Sigmoid colon (tissue), 7 donors: Measurements from ENCODE around the gene MEFV. TPM values are rescaled to one million over a fixed set of nuclear protein-coding genes. Genes with fewer than 3 reads are reported as not detected.
A peak's percentile ranks its signal among the peaks of the same experiment; 100 is the strongest.

Source experiments
- DNase-seq: peaks from one replicate; pipeline ENCODE4 v3.0.0-alpha.2; 2019
- H3K27ac ChIP-seq, 4 donors: fragments of 200-600 bp; sonication (generic); one replicate each; pipeline ENCODE4 v1.5.1; 2016 to 2019; ENCODE audit warnings: mild to moderate bottlenecking in 1 of 4
- H3K27me3 ChIP-seq, 3 donors: fragments of 200-600 bp; sonication (generic); one replicate each; pipeline ENCODE4 v1.5.1; 2019; ENCODE audit warnings: mild to moderate bottlenecking in 1 of 3
- H3K36me3 ChIP-seq, 4 donors: fragments of 200-600 bp; sonication (generic); one replicate each; pipeline ENCODE4 v1.5.1; 2016 to 2019
- H3K4me1 ChIP-seq, 4 donors: fragments of 200-600 bp; sonication (generic); one replicate each; pipeline ENCODE4 v1.5.1; 2017 to 2019
- H3K4me3 ChIP-seq, 4 donors: fragments of 200-600 bp; sonication (generic); one replicate each; pipeline ENCODE4 v1.5.1; 2017 to 2019; ENCODE audit warnings: mild to moderate bottlenecking in 2 of 4, moderate library complexity in 1 of 4
- H3K9me3 ChIP-seq, 4 donors: fragments of 200-600 bp in 3 of 4; sonication (generic) in 3 of 4; one replicate each; pipeline versions ENCODE4 v1.5.1 to v1.6.1; 2013 to 2019
- CTCF ChIP-seq, 4 experiments: fragments of 450-650 bp in 3 of 4; fragments of 200-600 bp in 1 of 4; IDR thresholded peaks; one replicate each; pipeline ENCODE4 v1.5.1; 2016 to 2019; ENCODE audit warnings: antibody characterized with exemption in 4 of 4, mild to moderate bottlenecking in 3 of 4, moderate library complexity in 2 of 4
- EP300 ChIP-seq, 4 donors: sonication (generic); formaldehyde crosslinking; IDR thresholded peaks; one replicate each; pipeline ENCODE4 v1.6.1; 2017; ENCODE audit warnings: antibody characterized with exemption in 4 of 4
- POLR2A ChIP-seq, 2 donors: fragments of 450-650 bp; IDR thresholded peaks; one replicate each; pipeline ENCODE4 v1.6.1; 2016; ENCODE audit warnings: antibody characterized with exemption in 2 of 2, mild to moderate bottlenecking in 2 of 2, moderate library complexity in 2 of 2
- POLR2AphosphoS5 ChIP-seq, 4 donors: sonication (generic); formaldehyde crosslinking; IDR thresholded peaks; one replicate each; pipeline ENCODE4 v1.6.1; 2017; ENCODE audit warnings: antibody characterized with exemption in 4 of 4
- WGBS, 2 donors: extraction: QIAGEN DNeasy Blood & Tissue Kit; methylation state at CpG; one replicate each; pipeline ENCODE4 v1.1.7; 2013; 5-methylcytosine and 5-hydroxymethylcytosine counted together
- intact Hi-C: fragments of 100-400 bp; cut with DNase I; formaldehyde crosslinking; loops from one replicate; pipeline ENCODE4 v1.15.1; 2023
- polyA plus RNA-seq, 3 donors: library from polyadenylated mRNA; stranded (reverse); fragments of 200-250 nt; gene quantifications; one replicate each; pipeline ENCODE4 v1.2.3, GENCODE V29; 2013
- total RNA-seq, 4 donors: library from RNA; depleted of rRNA; stranded (reverse); fragments of >200 nt; gene quantifications; one replicate each; pipeline ENCODE4 v1.1.0, GENCODE V29; 2016
- donor health status: healthy with polysubstance abuse.
- donor health status: Bipolar disorder and iron deficiency.
- donor health status: healthy.

Gene MEFV
- total and polyA plus RNA-seq, 7 donors, result 0.60 to 2.9 (median 1.2) TPM

- no peaks in the 10 kb centered on the region for H3K9me3 ChIP-seq
- H3K4me3 ChIP-seq, result no peak overlapping the region
- peak; percentile 70 for DNase-seq
- H3K27ac ChIP-seq, result no peak overlapping the region
- H3K27me3 ChIP-seq, result no peaks in the 10 kb centered on the region
- intact Hi-C loops, result loop anchor here (1.0 to 5.0 kb wide), 3 partner anchors 47 to 221 kb away; partner anchors contain the start of genes TIGD7, ZNF263 and ZNF75A
- H3K36me3 ChIP-seq, result peaks cover 14 to 23% (median 17%) of the 10 kb centered on the region in 4 donors
- TF ChIP-seq POLR2A (IDR thresholded peaks at IDR 0.05), result no peak
- TF ChIP-seq CTCF (IDR thresholded peaks at IDR 0.05), result no peak
- TF ChIP-seq POLR2AphosphoS5 (IDR thresholded peaks at IDR 0.05), result no peak
- TF ChIP-seq EP300 (IDR thresholded peaks at IDR 0.05), result no peak
- WGBS, 2 donors, result 84 to 87% methylated on average over 29 of the region's 29 CpGs
- H3K4me1 ChIP-seq, result peaks cover 0 to 15% (median 13%) of the 10 kb centered on the region in 4 donors
Measured at GRCh38 chr16:3235856-3236669, 20.4 kb downstream of the MEFV start.

- Histone ChIP-seq H3K27ac (peak within 1 kb of the TSS; percentile 94 to 98 (median 96)), H3K4me3 (peak within 1 kb of the TSS; percentile 76 to 90 (median 86)), H3K27me3 (no peaks in the 10 kb centered on the region), H3K4me1 (peaks cover 0 to 15% (median 13%) of the 10 kb centered on the region in 4 donors), H3K9me3 (peaks cover 0 to under 1% (median 0%) of the 10 kb centered on the region in 4 donors), H3K36me3 (peaks cover 14 to 34% (median 27%) of the 10 kb centered on the region in 4 donors)
- 0% methylated on average over 56 to 58 of the region's 59 CpGs for WGBS, 2 donors
- intact Hi-C loops, result loop anchor here (1.0 to 5.0 kb wide), 3 partner anchors 48 to 222 kb away; partner anchors contain the start of genes TIGD7, ZNF263 and ZNF75A
- peak in 3 of 4 donors; percentile 48 to 84 (median 80) for TF ChIP-seq POLR2AphosphoS5 (IDR thresholded peaks at IDR 0.05)
- TF ChIP-seq EP300 (IDR thresholded peaks at IDR 0.05), result peak in 1 of 4 donors; percentile 4
- TF ChIP-seq POLR2A (IDR thresholded peaks at IDR 0.05), result peak; percentile 10 to 36
- TF ChIP-seq CTCF (IDR thresholded peaks at IDR 0.05), result no peak
- DNase-seq, result peak; percentile 99
Measured at GRCh38 chr16:3234857-3235561, 21.4 kb downstream of the MEFV start, which contains the start of gene ZNF200. Gene ZNF200 (minus strand): TSS chr16:3235158. CDS start chr16:3233755, 1,403 bp downstream.

- TF ChIP-seq POLR2A (IDR thresholded peaks at IDR 0.05) (no peak), CTCF (IDR thresholded peaks at IDR 0.05) (no peak), POLR2AphosphoS5 (IDR thresholded peaks at IDR 0.05) (no peak), EP300 (IDR thresholded peaks at IDR 0.05) (no peak)
- peaks cover 0 to 3% (median 0%) of the 10 kb centered on the region in 4 donors for H3K9me3 ChIP-seq
- WGBS, 2 donors, result 1 to 2% methylated on average over 18 of the region's 18 CpGs
- intact Hi-C loops, result no loop called here
- peak overlapping the region; percentile 76 to 90 (median 86) for H3K4me3 ChIP-seq
- H3K27ac ChIP-seq, result peak overlapping the region; percentile 94 to 98 (median 96)
- no peaks in the 10 kb centered on the region for H3K27me3 ChIP-seq
- peaks cover 14 to 39% (median 31%) of the 10 kb centered on the region in 4 donors for H3K36me3 ChIP-seq
- H3K4me1 ChIP-seq, result peaks cover 0 to 15% (median 13%) of the 10 kb centered on the region in 4 donors
- no peak for DNase-seq
Measured at GRCh38 chr16:3234543-3234856, 21.9 kb downstream of the MEFV start.

GRCh38 chr16:3223913-3224515 lies 32.4 kb downstream of the MEFV start:
- no peak for DNase-seq
- no peak overlapping the region for H3K4me3 ChIP-seq
- peaks cover 17 to 64% (median 57%) of the 10 kb centered on the region in 4 donors for H3K36me3 ChIP-seq
- H3K9me3 ChIP-seq, result peaks cover 33 to 70% (median 57%) of the 10 kb centered on the region in 4 donors
- no peaks in the 10 kb centered on the region for H3K27me3 ChIP-seq
- no peak overlapping the region for H3K27ac ChIP-seq
- 98 to 99% methylated on average over 10 of the region's 10 CpGs for WGBS, 2 donors
- TF ChIP-seq POLR2AphosphoS5 (IDR thresholded peaks at IDR 0.05) (no peak), EP300 (IDR thresholded peaks at IDR 0.05) (no peak), POLR2A (IDR thresholded peaks at IDR 0.05) (no peak), CTCF (IDR thresholded peaks at IDR 0.05) (no peak)
- intact Hi-C loops, result no loop called here
- H3K4me1 ChIP-seq, result no peaks in the 10 kb centered on the region
